K562 (cell line): Measurements from ENCODE around the gene ARHGEF25.
A peak's percentile ranks its signal among the peaks of the same experiment; 100 is the strongest.

Experiments used
- CUX1 ChIP-seq: fragments of 200-800 bp; sonication (Bioruptor generic); IDR thresholded peaks from 2 replicates; pipeline ENCODE4 v1.6.1; 2016; ENCODE audit warnings: missing genetic modification characterization, missing compliant biosample characterization
- HDAC8 ChIP-seq: fragments of 450-650 bp; IDR thresholded peaks from 2 replicates; pipeline ENCODE4 v1.6.1; 2016; ENCODE audit warnings: mild to moderate bottlenecking, missing genetic modification characterization, moderate library complexity, missing compliant biosample characterization
- HNRNPUL1 ChIP-seq: fragments of 200-400 bp; formaldehyde crosslinking; IDR thresholded peaks from 2 replicates; pipeline ENCODE4 v1.6.1; 2017; ENCODE audit warnings: low read length
- POLR2AphosphoS5 ChIP-seq: IDR thresholded peaks from 2 replicates; pipeline ENCODE4 v1.6.1; 2011; ENCODE audit warnings: mild to moderate bottlenecking, low read depth, low read length, moderate library complexity; ENCODE audit not compliant: control insufficient read depth, insufficient read depth
- YY1 ChIP-seq, 3 experiments: IDR thresholded peaks; 2 replicates each; pipeline ENCODE4 v1.6.1; 2011; ENCODE audit warnings: low read length in 2 of 3, mild to moderate bottlenecking in 2 of 3, moderate library complexity in 2 of 3, borderline replicate concordance in 1 of 3, control low read depth in 1 of 3, low read depth in 1 of 3; ENCODE audit not compliant: insufficient read depth in 3 of 3, insufficient replicate concordance in 2 of 3, control insufficient read depth in 1 of 3, insufficient read length in 1 of 3; ENCODE audit errors: extremely low read depth in 1 of 3
- TF ChIP-seq, protein P1 (sequence below), 2 experiments: fragments of 450-650 bp in 1 of 2; sonication (generic) in 1 of 2; formaldehyde crosslinking in 1 of 2; IDR thresholded peaks in 1 of 2; conservative IDR thresholded peaks in 1 of 2; 2 replicates each; pipeline versions ENCODE4 v1.6.1 to v1.8.1; 2016 to 2023; ENCODE audit warnings: mild to moderate bottlenecking in 2 of 2, moderate library complexity in 2 of 2, inconsistent platforms in 1 of 2, missing genetic modification reagents in 1 of 2

DNA sequence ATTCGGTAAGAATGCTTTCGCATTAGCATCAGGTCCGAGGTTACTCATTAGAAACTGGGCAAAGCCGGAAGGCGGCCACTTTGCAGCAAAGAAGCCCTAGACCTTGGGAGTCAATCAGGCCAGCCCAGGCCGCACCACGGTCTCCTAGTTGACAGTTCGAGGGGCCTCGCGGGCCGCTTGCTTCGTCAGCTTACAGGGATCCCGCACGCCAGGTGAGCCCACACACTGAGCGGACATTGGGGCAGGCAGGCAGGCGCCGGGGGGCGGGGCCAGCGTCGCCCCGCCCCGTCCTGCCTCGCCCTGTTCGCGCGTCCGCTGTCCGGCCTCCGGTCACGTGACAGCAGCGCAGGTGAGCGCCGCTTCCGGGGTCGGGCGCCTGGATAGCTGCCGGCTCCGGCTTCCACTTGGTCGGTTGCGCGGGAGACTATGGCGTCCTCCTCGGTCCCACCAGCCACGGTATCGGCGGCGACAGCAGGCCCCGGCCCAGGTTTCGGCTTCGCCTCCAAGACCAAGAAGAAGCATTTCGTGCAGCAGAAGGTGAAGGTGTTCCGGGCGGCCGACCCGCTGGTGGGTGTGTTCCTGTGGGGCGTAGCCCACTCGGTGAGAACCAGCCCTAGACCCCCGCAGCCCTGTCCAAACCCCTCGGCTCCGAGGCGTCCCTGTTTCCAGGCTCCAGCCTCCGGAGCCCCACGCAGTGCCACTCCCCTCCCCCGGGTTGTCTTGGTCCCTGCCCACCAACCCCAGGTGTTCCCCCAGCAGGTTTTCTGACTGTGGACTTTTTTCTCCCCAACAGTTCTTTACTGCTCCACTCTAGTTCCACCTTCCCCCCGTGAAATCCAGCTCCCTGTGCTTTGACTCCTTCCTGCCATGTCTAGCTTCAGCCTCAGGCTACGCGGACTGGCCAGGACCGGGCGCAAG is 20.1 kb upstream of the ARHGEF25 start, which contains the start of gene PIP4K2C:
- TF ChIP-seq HNRNPUL1, result no peak
- no peak for TF ChIP-seq HDAC8
- TF ChIP-seq YY1 (IDR thresholded peaks at IDR 0.05; ENCODE audit: borderline replicate concordance in 1 of 3, control insufficient read depth in 1 of 3, extremely low read depth in 1 of 3, insufficient read depth in 3 of 3, insufficient read length in 1 of 3, insufficient replicate concordance in 2 of 3, low read depth in 1 of 3, low read length in 2 of 3), result peak; percentile 6 to 75 (median 71)
- TF ChIP-seq, protein P1, sequence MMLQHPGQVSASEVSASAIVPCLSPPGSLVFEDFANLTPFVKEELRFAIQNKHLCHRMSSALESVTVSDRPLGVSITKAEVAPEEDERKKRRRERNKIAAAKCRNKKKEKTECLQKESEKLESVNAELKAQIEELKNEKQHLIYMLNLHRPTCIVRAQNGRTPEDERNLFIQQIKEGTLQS (IDR thresholded peaks at IDR 0.05), result 0 out of 2 replicates have a peak, but pooled peaks have one; percentile 11
- TF ChIP-seq, protein P1 (CRISPR knock-in tag; conservative IDR thresholded peaks at IDR 0.05), result no peak
- TF ChIP-seq CUX1 (CRISPR knock-in tag), result no peak
- peak; percentile 65 for TF ChIP-seq POLR2AphosphoS5
